K562 (cell line): ENCODE data around the gene NCAM2. TPM values are rescaled to one million over a fixed set of nuclear protein-coding genes. Genes with fewer than 3 reads are reported as not detected.

ENCODE experiments used
- ATF1 ChIP-seq, 2 experiments: fragments of 450-650 bp in 1 of 2; IDR thresholded peaks; 2 replicates each; pipeline ENCODE4 v1.6.1; 2016; ENCODE audit warnings: missing compliant biosample characterization in 1 of 2, missing genetic modification characterization in 1 of 2
- CEBPB ChIP-seq: fragments of 450-650 bp; IDR thresholded peaks from 2 replicates; pipeline ENCODE4 v1.6.1; 2016; ENCODE audit warnings: missing genetic modification characterization, missing compliant biosample characterization
- CHD4 ChIP-seq: fragments of 200-600 bp; sonication (generic); IDR thresholded peaks from 3 replicates; pipeline ENCODE4 v1.6.1; 2012; ENCODE audit warnings: low read depth, mild to moderate bottlenecking, mixed read lengths, low read length, inconsistent platforms; ENCODE audit not compliant: insufficient read depth, insufficient replicate concordance, poor library complexity, severe bottlenecking
- CREM ChIP-seq: IDR thresholded peaks from 2 replicates; pipeline ENCODE4 v1.6.1; 2014; ENCODE audit warnings: antibody characterized with exemption, low read depth
- JUN ChIP-seq, 2 experiments: sonication (generic) in 1 of 2; formaldehyde crosslinking in 1 of 2; IDR thresholded peaks; 2 replicates each; pipeline versions ENCODE4 v1.6.1 to v1.8.0; 2012 to 2022; ENCODE audit warnings: borderline replicate concordance in 2 of 2, mild to moderate bottlenecking in 2 of 2, improper control_type of control experiment in 1 of 2, low read depth in 1 of 2, low read length in 1 of 2, missing genetic modification reagents in 1 of 2
- JUND ChIP-seq, 2 experiments: IDR thresholded peaks; 2 replicates in 1 of 2; 3 replicates in 1 of 2; pipeline ENCODE4 v1.6.1; 2011; ENCODE audit warnings: borderline replicate concordance in 2 of 2, low read depth in 2 of 2, low read length in 2 of 2, improper control_type of control experiment in 1 of 2, missing biosample characterization in 1 of 2, missing genetic modification characterization in 1 of 2, missing genetic modification reagents in 1 of 2
- NCOA2 ChIP-seq, 2 experiments: fragments of 450-650 bp; IDR thresholded peaks; 2 replicates each; pipeline ENCODE4 v1.6.1; 2018; ENCODE audit warnings: mild to moderate bottlenecking in 2 of 2, moderate library complexity in 1 of 2; ENCODE audit not compliant: partially characterized antibody in 2 of 2
- POLR2A ChIP-seq: fragments of 450-650 bp; conservative IDR thresholded peaks from 2 replicates; pipeline ENCODE4 v1.6.1; 2016
- RBM34 ChIP-seq: fragments of 200-400 bp; formaldehyde crosslinking; IDR thresholded peaks from 2 replicates; pipeline ENCODE4 v1.6.1; 2018; ENCODE audit warnings: low read length, borderline replicate concordance; ENCODE audit not compliant: insufficient read depth
- TCF7L2 ChIP-seq: fragments of 150-350 bp; IDR thresholded peaks from 2 replicates; pipeline ENCODE4 v1.6.1; 2016; ENCODE audit warnings: low read depth, mild to moderate bottlenecking, low read length, moderate library complexity
- TRIM24 ChIP-seq, 2 experiments: fragments of 450-650 bp; IDR thresholded peaks; 2 replicates each; pipeline ENCODE4 v1.6.1; 2016
- polyA plus RNA-seq, 8 experiments: library from polyadenylated mRNA; depleted of rRNA in 4 of 8; stranded (reverse) in 5 of 8; unstranded in 3 of 8; fragments of >200 nt; fragmentation: Nextera tagmentation in 2 of 8; fragmentation: Illumina TruSeq in 1 of 8; extraction: Ambion mirVana in 2 of 8; extraction: Trizol in 1 of 8; gene quantifications; 2 replicates each; pipeline versions ENCODE4 v1.2.1 to v1.2.3, GENCODE V29; 2011 to 2014; ENCODE audit warnings: inconsistent platforms in 1 of 8, missing spikeins in 1 of 8
- total RNA-seq, 7 experiments: library from RNA; depleted of rRNA in 6 of 7; stranded (reverse); fragments of >200 nt in 6 of 7; fragmentation: Illumina TruSeq in 2 of 7; extraction: Trizol in 2 of 7; gene quantifications; 2 replicates each; pipeline versions ENCODE4 v1.2.1 to v1.2.3, GENCODE V29; 2011 to 2021; ENCODE audit warnings: low replicate concordance in 1 of 7
- TF ChIP-seq, protein P1 (sequence below): fragments of 250-450 bp; sonication (Bioruptor Pico); IDR thresholded peaks from 2 replicates; pipeline ENCODE4 v1.9.0; 2021; ENCODE audit warnings: mild to moderate bottlenecking
- TF ChIP-seq, protein P2 (sequence below): IDR thresholded peaks from 2 replicates; pipeline ENCODE4 v1.6.1; 2016; ENCODE audit warnings: missing genetic modification characterization, missing compliant biosample characterization

NCAM2 gene
- total and polyA plus RNA-seq, 9 of the 15 experiments (the other 6 are each of a cell fraction or from before 2014, with no cell fraction given), result 14.0 to 58.2 (median 27.8) TPM

DNA sequence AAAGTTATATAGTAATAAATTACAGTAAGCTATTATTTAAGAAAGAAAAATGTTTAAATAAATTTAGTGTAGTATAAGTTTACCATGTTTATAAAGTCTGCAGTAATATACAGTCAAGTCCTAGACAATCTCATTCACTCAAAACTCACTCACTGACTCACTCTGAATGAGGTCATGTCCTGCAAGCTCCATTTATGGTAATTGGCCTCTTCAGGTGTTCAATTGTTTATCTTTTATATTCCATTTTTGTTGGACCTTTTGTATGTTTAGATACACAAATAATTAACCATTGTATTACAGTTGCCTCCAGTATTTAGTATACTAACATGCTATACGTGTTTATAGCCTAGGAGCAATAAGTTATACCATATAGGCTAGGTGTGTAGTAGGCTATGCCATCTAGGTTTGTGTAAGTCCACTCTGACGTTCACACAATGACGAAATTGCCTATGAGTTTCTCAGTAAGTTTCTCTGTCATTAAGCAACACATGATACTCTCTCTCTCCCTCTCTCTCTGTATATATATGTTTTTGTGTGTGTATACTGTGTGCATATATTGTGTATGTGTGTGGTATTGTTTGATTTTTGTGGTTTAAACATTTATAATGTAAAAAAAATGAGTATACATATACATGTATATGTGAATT, 161.2 kb downstream of the NCAM2 start (continued):
- TF ChIP-seq RBM34 (no peak), TCF7L2 (no peak), JUND (IDR thresholded peaks at IDR 0.05; ENCODE audit: borderline replicate concordance, low read depth, low read length) (peak; percentile 72), JUND (tag; IDR thresholded peaks at IDR 0.05; ENCODE audit: borderline replicate concordance, low read depth, low read length) (peak; percentile 73; the same call in 1 of the 3 replicates), JUN (IDR thresholded peaks at IDR 0.05; ENCODE audit: borderline replicate concordance, low read depth, low read length) (peak; percentile 74), JUN (CRISPR knock-in tag; IDR thresholded peaks at IDR 0.05; ENCODE audit: borderline replicate concordance) (no peak), CEBPB (tag) (peak; percentile 80), TRIM24 (IDR thresholded peaks at IDR 0.05) (0 out of 4 replicates have a peak, but pooled peaks of 1 of the 2 experiments have one; percentile 20), POLR2A (peak; percentile 36), CHD4 (no peak), NCOA2 (IDR thresholded peaks at IDR 0.05; ENCODE audit: partially characterized antibody in 2 of 2) (peak in 1 of 2 experiments; percentile 50), CREM (peak; percentile 28; the same call in 1 of the 2 replicates), ATF1 (CRISPR knock-in tag; IDR thresholded peaks at IDR 0.05) (no peak), ATF1 (tag; IDR thresholded peaks at IDR 0.05) (peak; percentile 59; the same call in 1 of the 2 replicates)
- TF ChIP-seq, protein P1, sequence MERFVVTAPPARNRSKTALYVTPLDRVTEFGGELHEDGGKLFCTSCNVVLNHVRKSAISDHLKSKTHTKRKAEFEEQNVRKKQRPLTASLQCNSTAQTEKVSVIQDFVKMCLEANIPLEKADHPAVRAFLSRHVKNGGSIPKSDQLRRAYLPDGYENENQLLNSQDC (CRISPR knock-in tag), result 0 out of 2 replicates have a peak, but pooled peaks have one; percentile 20
- TF ChIP-seq, protein P2, sequence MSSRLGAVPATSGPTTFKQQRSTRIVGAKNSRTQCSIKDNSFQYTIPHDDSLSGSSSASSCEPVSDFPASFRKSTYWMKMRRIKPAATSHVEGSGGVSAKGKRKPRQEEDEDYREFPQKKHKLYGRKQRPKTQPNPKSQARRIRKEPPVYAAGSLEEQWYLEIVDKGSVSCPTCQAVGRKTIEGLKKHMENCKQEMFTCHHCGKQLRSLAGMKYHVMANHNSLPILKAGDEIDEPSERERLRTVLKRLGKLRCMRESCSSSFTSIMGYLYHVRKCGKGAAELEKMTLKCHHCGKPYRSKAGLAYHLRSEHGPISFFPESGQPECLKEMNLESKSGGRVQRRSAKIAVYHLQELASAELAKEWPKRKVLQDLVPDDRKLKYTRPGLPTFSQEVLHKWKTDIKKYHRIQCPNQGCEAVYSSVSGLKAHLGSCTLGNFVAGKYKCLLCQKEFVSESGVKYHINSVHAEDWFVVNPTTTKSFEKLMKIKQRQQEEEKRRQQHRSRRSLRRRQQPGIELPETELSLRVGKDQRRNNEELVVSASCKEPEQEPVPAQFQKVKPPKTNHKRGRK, result no peak
- TF ChIP-seq, all 486 proteins: peak for 18
